Nephron progenitor cell (in vitro differentiated cells): Measurements from ENCODE around the gene C7orf25.
A peak's percentile ranks its signal among the peaks of the same experiment; 100 is the strongest.

Source experiments
- DNase-seq: peaks from one replicate; pipeline ENCODE4 v3.0.0; 2021
- H3K27ac Mint-ChIP-seq: 2 replicates; pipeline ENCODE4 v1.8.0; 2021; ENCODE audit warnings: mild to moderate bottlenecking, moderate library complexity, mixed read lengths
- H3K27me3 Mint-ChIP-seq: 2 replicates; pipeline ENCODE4 v1.8.0; 2021; ENCODE audit warnings: mild to moderate bottlenecking, low read depth, mixed read lengths; ENCODE audit not compliant: poor library complexity
- H3K36me3 Mint-ChIP-seq: 2 replicates; pipeline ENCODE4 v1.8.0; 2021; ENCODE audit warnings: low read depth, mixed read lengths
- H3K4me1 Mint-ChIP-seq: 2 replicates; pipeline ENCODE4 v1.8.0; 2021; ENCODE audit warnings: mixed read lengths
- H3K4me3 Mint-ChIP-seq: 2 replicates; pipeline ENCODE4 v1.8.0; 2021; ENCODE audit warnings: mild to moderate bottlenecking, moderate library complexity, mixed read lengths
- H3K9me3 Mint-ChIP-seq: 2 replicates; pipeline ENCODE4 v1.8.0; 2021; ENCODE audit warnings: mild to moderate bottlenecking, moderate library complexity, mixed read lengths
- TF ChIP-seq, protein P1 (sequence below): fragments of 200-600 bp; sonication (generic); IDR thresholded peaks from 2 replicates; pipeline ENCODE4 v1.5.0; 2021; ENCODE audit warnings: antibody characterized with exemption

Gene C7orf25

DNA sequence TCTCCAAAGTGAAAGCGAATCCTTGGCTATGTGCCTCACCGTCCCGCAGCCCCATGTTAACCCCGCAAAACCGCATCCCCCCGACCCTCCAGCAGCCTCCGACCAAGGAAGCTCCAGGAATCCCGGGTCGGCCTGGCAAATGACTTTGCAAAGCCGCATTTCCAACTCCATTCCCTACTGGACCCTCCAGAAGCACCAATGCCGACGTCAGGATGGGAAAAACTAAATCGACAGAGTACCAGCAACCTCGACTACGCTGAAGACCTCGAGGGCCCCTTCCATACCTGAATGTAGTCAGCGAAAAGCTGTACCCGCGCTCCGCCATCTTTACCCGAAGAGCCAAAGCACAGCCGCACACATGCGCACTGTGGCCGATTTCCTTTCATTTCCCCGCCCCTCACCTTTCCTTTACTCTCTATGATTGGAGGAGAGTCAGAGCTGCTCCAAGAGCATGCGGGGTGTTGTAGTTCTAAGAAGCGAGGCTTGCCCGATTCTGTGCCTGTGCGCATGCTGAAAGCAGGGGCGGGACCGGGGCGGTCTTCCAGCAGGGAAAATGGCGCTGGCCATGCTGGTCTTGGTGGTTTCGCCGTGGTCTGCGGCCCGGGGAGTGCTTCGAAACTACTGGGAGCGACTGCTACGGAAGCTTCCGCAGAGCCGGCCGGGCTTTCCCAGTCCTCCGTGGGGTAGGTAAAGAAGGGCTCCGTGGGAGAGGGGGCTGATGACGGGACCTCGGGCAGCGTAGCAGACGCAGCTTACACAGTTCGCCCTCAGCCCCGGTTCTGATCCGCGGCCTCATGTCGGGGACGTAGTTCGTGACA, 20.2 kb upstream of the C7orf25 start, which contains the start of the genes MRPL32 and PSMA2:
TSS of gene MRPL32 (plus strand) at position 543 of the 818 bp plus-strand sequence. CDS start at position 554, 11 bp downstream.
TSS of gene PSMA2 (minus strand) at position 341 of the 818 bp plus-strand sequence. CDS start at position 325, 16 bp downstream.
- no peaks in the 10 kb centered on the region for H3K9me3 Mint-ChIP-seq
- DNase-seq, result peak; percentile 92
- H3K36me3 Mint-ChIP-seq, result peaks cover 17% of the 10 kb centered on the region
- TF ChIP-seq, protein P1, sequence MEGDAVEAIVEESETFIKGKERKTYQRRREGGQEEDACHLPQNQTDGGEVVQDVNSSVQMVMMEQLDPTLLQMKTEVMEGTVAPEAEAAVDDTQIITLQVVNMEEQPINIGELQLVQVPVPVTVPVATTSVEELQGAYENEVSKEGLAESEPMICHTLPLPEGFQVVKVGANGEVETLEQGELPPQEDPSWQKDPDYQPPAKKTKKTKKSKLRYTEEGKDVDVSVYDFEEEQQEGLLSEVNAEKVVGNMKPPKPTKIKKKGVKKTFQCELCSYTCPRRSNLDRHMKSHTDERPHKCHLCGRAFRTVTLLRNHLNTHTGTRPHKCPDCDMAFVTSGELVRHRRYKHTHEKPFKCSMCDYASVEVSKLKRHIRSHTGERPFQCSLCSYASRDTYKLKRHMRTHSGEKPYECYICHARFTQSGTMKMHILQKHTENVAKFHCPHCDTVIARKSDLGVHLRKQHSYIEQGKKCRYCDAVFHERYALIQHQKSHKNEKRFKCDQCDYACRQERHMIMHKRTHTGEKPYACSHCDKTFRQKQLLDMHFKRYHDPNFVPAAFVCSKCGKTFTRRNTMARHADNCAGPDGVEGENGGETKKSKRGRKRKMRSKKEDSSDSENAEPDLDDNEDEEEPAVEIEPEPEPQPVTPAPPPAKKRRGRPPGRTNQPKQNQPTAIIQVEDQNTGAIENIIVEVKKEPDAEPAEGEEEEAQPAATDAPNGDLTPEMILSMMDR, result no peak
- H3K4me3 Mint-ChIP-seq, result peak within 1 kb of the TSS; percentile 99
- peak within 1 kb of the TSS; percentile 98 for H3K27ac Mint-ChIP-seq
- H3K27me3 Mint-ChIP-seq, result peaks cover 4% of the 10 kb centered on the region
- peaks cover 49% of the 10 kb centered on the region for H3K4me1 Mint-ChIP-seq

DNA sequence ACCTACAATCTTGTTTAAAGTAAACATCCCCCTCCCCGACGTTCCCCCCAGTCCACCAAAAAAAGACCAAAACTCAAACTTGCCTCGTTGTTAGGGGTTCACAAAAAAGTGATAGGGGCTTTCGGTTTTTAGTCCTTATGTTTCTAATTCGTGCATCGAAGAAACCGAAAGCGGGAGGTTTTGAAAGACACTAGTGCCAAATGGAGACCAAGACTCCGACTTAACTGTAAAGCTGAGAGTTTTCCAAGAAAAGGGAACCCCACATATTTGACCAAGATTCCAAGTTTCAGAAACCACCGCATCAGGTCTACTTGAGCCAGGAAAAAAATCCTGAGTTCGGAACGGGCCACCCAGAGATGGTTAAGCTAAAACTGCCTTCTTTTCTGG, 19.6 kb upstream of the C7orf25 start:
- H3K36me3 Mint-ChIP-seq, result peaks cover 14% of the 10 kb centered on the region

DNA sequence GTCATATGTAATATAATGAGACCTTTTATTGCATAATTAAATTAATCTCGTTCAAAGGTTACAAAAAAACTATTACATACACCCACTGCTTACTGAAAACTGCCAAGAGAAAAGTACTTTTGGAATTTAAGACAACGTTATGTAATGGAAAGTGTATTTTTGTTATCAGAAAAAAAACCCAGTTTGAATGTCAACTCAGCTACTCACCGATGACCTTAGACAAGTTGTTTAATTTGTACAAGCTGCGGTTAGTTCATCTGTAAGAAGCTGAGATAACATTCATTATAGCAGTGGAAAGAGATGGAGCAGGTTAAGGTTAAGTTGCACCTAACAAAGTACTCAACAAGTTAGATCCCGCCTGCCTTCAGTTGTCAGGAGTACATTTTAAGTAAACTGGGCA, 19.0 kb upstream of the C7orf25 start:
- Mint-ChIP-seq H3K36me3 (peaks cover 11% of the 10 kb centered on the region), H3K4me1 (peaks cover 49% of the 10 kb centered on the region), H3K4me3 (peak overlapping the region; percentile 99), H3K27ac (no peak overlapping the region), H3K9me3 (no peaks in the 10 kb centered on the region), H3K27me3 (peaks cover 4% of the 10 kb centered on the region)
- TF ChIP-seq, protein P1, result no peak
- no peak for DNase-seq

More for the DNA sequence above, 19.6 kb upstream of the C7orf25 start:
- H3K4me3 Mint-ChIP-seq, result peak overlapping the region; percentile 99
- peaks cover 49% of the 10 kb centered on the region for H3K4me1 Mint-ChIP-seq
- peaks cover 4% of the 10 kb centered on the region for H3K27me3 Mint-ChIP-seq
- H3K9me3 Mint-ChIP-seq, result no peaks in the 10 kb centered on the region
- peak overlapping the region; percentile 98 for H3K27ac Mint-ChIP-seq
- DNase-seq, result no peak
- TF ChIP-seq, protein P1, result no peak

DNA sequence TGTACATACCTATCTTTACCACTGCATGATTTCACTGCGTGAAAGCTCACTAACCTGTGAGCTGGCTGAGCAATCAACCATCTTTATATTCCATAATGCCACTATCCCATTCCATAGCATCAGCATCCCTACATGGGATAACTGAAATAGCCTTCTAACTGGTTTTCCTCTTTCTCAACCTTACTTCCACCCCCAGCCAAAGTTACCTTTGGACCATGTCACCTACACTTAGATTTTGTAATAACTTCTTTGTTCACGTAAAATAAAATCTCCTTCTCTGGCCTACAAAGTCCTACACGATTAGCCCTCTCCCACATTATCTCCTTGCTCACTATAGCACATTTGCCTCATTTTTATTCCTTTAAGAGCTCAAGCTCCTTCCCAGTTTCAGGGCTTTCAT, 17.6 kb upstream of the C7orf25 start:
- TF ChIP-seq, protein P1, result no peak
- Mint-ChIP-seq H3K36me3 (peaks cover 12% of the 10 kb centered on the region), H3K4me3 (peak overlapping the region; percentile 16), H3K27ac (peak overlapping the region; percentile 17), H3K9me3 (no peaks in the 10 kb centered on the region), H3K27me3 (peaks cover 4% of the 10 kb centered on the region), H3K4me1 (peaks cover 48% of the 10 kb centered on the region)
- DNase-seq, result no peak

DNA sequence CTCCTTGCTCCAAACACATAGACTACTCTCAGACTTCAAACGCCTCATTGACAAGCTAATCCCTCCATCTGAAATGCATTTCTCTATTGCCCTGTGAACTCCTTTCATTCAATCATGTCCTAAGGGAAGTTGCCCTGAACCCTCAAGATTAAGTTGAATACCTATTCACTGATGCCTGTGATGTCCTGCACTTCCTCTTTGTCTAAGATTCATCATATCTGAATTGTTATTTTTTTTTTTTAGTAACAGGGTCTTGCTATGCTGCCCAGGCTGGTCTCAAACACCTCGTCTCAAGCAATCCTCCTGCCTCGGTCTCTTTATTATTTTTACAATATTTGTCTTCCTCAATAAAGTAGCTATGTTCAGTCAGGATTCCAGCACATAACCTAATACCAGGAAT, 16.9 kb upstream of the C7orf25 start:
- peaks cover 41% of the 10 kb centered on the region for H3K4me1 Mint-ChIP-seq

More for the DNA sequence above, 16.9 kb upstream of the C7orf25 start:
- H3K36me3 Mint-ChIP-seq, result peaks cover 14% of the 10 kb centered on the region
- DNase-seq, result no peak
- peaks cover 4% of the 10 kb centered on the region for H3K27me3 Mint-ChIP-seq
- H3K9me3 Mint-ChIP-seq, result no peaks in the 10 kb centered on the region
- H3K27ac Mint-ChIP-seq, result peak overlapping the region; percentile 60
- no peak overlapping the region for H3K4me3 Mint-ChIP-seq
- TF ChIP-seq, protein P1, result no peak
